Neutrophil (primary cell): ENCODE results near the gene TTF2.

Experiments
- H3K27ac ChIP-seq: fragments of 200-600 bp; sonication (generic); 2 replicates; pipeline ENCODE4 v1.5.1; 2016; ENCODE audit warnings: mild to moderate bottlenecking, moderate library complexity
- H3K27me3 ChIP-seq: fragments of 200-600 bp; sonication (generic); 2 replicates; pipeline ENCODE4 v1.6.0; 2016; ENCODE audit warnings: mild to moderate bottlenecking
- H3K36me3 ChIP-seq: fragments of 200-600 bp; sonication (generic); 2 replicates; pipeline ENCODE4 v1.5.1; 2017
- H3K4me1 ChIP-seq, 2 experiments: fragments of 200-600 bp in 1 of 2; sonication (generic) in 1 of 2; 1 replicate in 1 of 2; 2 replicates in 1 of 2; pipeline versions ENCODE4 v1.5.1 to v1.6.1; 2013 to 2016; ENCODE audit warnings: low read depth in 1 of 2, low read length in 1 of 2, mild to moderate bottlenecking in 1 of 2, moderate library complexity in 1 of 2; ENCODE audit not compliant: control insufficient read depth in 1 of 2, insufficient read depth in 1 of 2
- H3K4me3 ChIP-seq, 2 experiments: fragments of 200-600 bp in 1 of 2; sonication (generic) in 1 of 2; 1 replicate in 1 of 2; 2 replicates in 1 of 2; pipeline ENCODE4 v1.5.1; 2013 to 2016; ENCODE audit warnings: low read depth in 1 of 2, low read length in 1 of 2, mild to moderate bottlenecking in 1 of 2, moderate library complexity in 1 of 2
- H3K9me3 ChIP-seq: fragments of 200-600 bp; sonication (generic); 2 replicates; pipeline ENCODE4 v1.5.1; 2016
- CTCF ChIP-seq: fragments of 200-600 bp; sonication (generic); IDR thresholded peaks from 2 replicates; pipeline ENCODE4 v1.5.1; 2016; ENCODE audit warnings: antibody characterized with exemption

Gene TTF2

GRCh38 chr1:117092594-117092993, 32.5 kb downstream of the TTF2 start:
- no peaks in the 10 kb centered on the region for H3K27me3 ChIP-seq
- no peaks in the 10 kb centered on the region for H3K9me3 ChIP-seq
- no peaks in the 10 kb centered on the region for H3K4me1 ChIP-seq
- no peak overlapping the region for H3K27ac ChIP-seq
- no peak overlapping the region for H3K4me3 ChIP-seq
- no peak for TF ChIP-seq CTCF
- peaks cover 98% of the 10 kb centered on the region for H3K36me3 ChIP-seq

GRCh38 chr1:117093091-117093534, 33.0 kb downstream of the TTF2 start:
- H3K27me3 ChIP-seq: no peaks in the 10 kb centered on the region
- H3K36me3 ChIP-seq: peaks cover 98% of the 10 kb centered on the region
- no peak overlapping the region for H3K27ac ChIP-seq
- TF ChIP-seq CTCF: no peak
- H3K4me1 ChIP-seq: no peaks in the 10 kb centered on the region
- no peak overlapping the region for H3K4me3 ChIP-seq
- H3K9me3 ChIP-seq: no peaks in the 10 kb centered on the region

GRCh38 chr1:117093870-117094621, 33.9 kb downstream of the TTF2 start:
- no peak for TF ChIP-seq CTCF
- peaks cover 99% of the 10 kb centered on the region for H3K36me3 ChIP-seq
- no peaks in the 10 kb centered on the region for H3K27me3 ChIP-seq
- no peak overlapping the region for H3K4me3 ChIP-seq
- H3K9me3 ChIP-seq: no peaks in the 10 kb centered on the region
- no peak overlapping the region for H3K27ac ChIP-seq
- no peaks in the 10 kb centered on the region for H3K4me1 ChIP-seq

- H3K4me1 ChIP-seq: no peaks in the 10 kb centered on the region
- H3K27me3 ChIP-seq: no peaks in the 10 kb centered on the region
- H3K4me3 ChIP-seq: no peak overlapping the region
- H3K36me3 ChIP-seq: peaks cover 100% of the 10 kb centered on the region
- H3K9me3 ChIP-seq: no peaks in the 10 kb centered on the region
- H3K27ac ChIP-seq: no peak overlapping the region
- TF ChIP-seq CTCF: no peak
Observed at GRCh38 chr1:117094841-117095604, 34.9 kb downstream of the TTF2 start.

- Histone ChIP-seq H3K4me3 (no peak overlapping the region), H3K9me3 (no peaks in the 10 kb centered on the region), H3K27me3 (no peaks in the 10 kb centered on the region), H3K27ac (no peak overlapping the region), H3K4me1 (no peaks in the 10 kb centered on the region), H3K36me3 (peaks cover 97% of the 10 kb centered on the region)
- TF ChIP-seq CTCF: no peak
Observed at GRCh38 chr1:117096951-117097408, 36.9 kb downstream of the TTF2 start.
